Muscle of back (tissue), 13 donors: ENCODE measurements around the gene THYN1. TPM values are rescaled to one million over a fixed set of nuclear protein-coding genes. Genes with fewer than 3 reads are reported as not detected.
"Not testable (repeated sequence)": the region's sequence is repeated elsewhere in the genome, so short reads cannot be mapped to it uniquely, and the experiment has no call there.

ENCODE experiments used
- DNase-seq, 3 donors: peaks; one replicate each; pipeline versions ENCODE4 v3.0.0 to v3.0.0-alpha.2; 2013
- long read RNA-seq, 9 donors: transcript quantifications; one replicate each; lab custom pipeline, GENCODE V29; 2026
- polyA plus RNA-seq, 10 donors: library from polyadenylated mRNA; unstranded; fragments of 120-200 nt; gene quantifications; one replicate each; pipeline ENCODE4 v1.2.1, GENCODE V29; 2013; ENCODE audit not compliant: insufficient read length in 10 of 10

The THYN1 gene
- 10 to 100 TPM; 30.3 to 37.3 (median 33.1) TPM for polyA plus RNA-seq
- long read RNA-seq, donor 1, transcript THYN1-201 (7 exons, 1,299 nt), result major isoform, 5 of 19 reads
- long read RNA-seq, donor 1, partial matches to known transcripts, result 5 of 19 reads
- long read RNA-seq, donor 1, other reads (novel, unspliced or antisense), result 0 of 19 reads
- long read RNA-seq, donor 2, transcript THYN1-204 (8 exons, 893 nt), result major isoform, 8 of 15 reads
- long read RNA-seq, donor 2, partial matches to known transcripts, result 0 of 15 reads
- long read RNA-seq, donor 2, other reads (novel, unspliced or antisense), result 0 of 15 reads
- long read RNA-seq, donor 3, result 0 reads
- long read RNA-seq, donor 4, transcript THYN1-203 (8 exons, 943 nt), result major isoform, 5 of 11 reads
- long read RNA-seq, donor 4, partial matches to known transcripts, result 0 of 11 reads
- long read RNA-seq, donor 4, other reads (novel, unspliced or antisense), result 0 of 11 reads
- long read RNA-seq, donor 5, transcript THYN1-203 (8 exons, 943 nt), result major isoform, 16 of 27 reads
- long read RNA-seq, donor 5, transcript THYN1-204 (8 exons, 893 nt), result minor isoform, 6 of 27 reads
- long read RNA-seq, donor 5, partial matches to known transcripts, result 0 of 27 reads
- long read RNA-seq, donor 5, other reads (novel, unspliced or antisense), result 0 of 27 reads
- long read RNA-seq, donor 6, transcript THYN1-201 (7 exons, 1,299 nt), result minor isoform, 6 of 22 reads
- long read RNA-seq, donor 6, transcript THYN1-203 (8 exons, 943 nt), result major isoform, 13 of 22 reads
- long read RNA-seq, donor 6, partial matches to known transcripts, result 0 of 22 reads
- long read RNA-seq, donor 6, other reads (novel, unspliced or antisense), result 0 of 22 reads
- long read RNA-seq, donor 7, transcript THYN1-201 (7 exons, 1,299 nt), result major isoform, 5 of 14 reads
- long read RNA-seq, donor 7, partial matches to known transcripts, result 0 of 14 reads
- long read RNA-seq, donor 7, other reads (novel, unspliced or antisense), result 0 of 14 reads
- long read RNA-seq, donor 8, transcript THYN1-204 (8 exons, 893 nt), result major isoform, 8 of 19 reads
- long read RNA-seq, donor 8, transcript THYN1-203 (8 exons, 943 nt), result minor isoform, 7 of 19 reads
- long read RNA-seq, donor 8, partial matches to known transcripts, result 0 of 19 reads
- long read RNA-seq, donor 8, other reads (novel, unspliced or antisense), result 0 of 19 reads
- long read RNA-seq, donor 9, partial matches to known transcripts, result 0 of 1 reads
- long read RNA-seq, donor 9, other reads (novel, unspliced or antisense), result 0 of 1 reads

DNA sequence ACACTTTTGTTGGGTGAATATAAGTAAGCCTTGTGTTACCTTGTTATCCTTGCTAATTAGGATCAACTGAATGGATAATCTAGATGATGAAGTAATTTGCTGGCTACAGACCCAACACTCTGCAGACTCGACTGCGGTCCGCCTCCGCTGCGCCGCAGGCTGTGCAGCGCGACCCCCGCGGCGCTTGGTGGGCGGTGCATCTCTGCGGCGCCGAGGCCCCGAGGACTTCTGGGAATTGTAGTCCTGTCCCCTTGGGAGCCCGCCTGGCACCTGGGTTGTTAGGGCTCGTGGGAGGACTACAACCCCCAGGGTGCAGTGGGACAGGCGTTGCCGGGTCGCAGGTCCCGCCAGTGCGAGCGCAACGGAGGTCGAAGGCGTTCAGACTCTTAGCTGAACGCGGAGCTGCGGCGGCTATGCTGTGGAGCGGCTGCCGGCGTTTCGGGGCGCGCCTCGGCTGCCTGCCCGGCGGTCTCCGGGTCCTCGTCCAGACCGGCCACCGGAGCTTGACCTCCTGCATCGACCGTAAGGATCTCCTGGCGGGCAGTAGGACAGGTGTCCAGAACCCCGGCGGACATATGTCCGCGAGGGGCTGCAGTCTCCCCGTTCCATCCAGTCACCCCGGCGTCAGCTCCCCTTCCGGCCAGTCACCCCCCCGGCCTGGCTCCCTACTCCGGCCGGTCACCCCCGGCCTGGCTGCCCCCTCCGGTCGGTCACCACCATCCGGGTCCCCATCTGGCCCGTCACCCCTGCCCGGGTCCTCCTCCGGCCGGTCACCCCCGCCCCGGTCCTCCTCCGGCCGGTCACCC, at the start of gene THYN1, which contains the start of gene ACAD8:
TSS of gene THYN1 (minus strand) at position 165 of the 806 bp plus-strand sequence. CDS start 470 bp downstream, outside the sequence.
TSS of gene ACAD8 (plus strand) at position 381 of the 806 bp plus-strand sequence. CDS start at position 414, 33 bp downstream.
- DNase-seq, result peak; percentile 96 to 98 (median 97)

DNA sequence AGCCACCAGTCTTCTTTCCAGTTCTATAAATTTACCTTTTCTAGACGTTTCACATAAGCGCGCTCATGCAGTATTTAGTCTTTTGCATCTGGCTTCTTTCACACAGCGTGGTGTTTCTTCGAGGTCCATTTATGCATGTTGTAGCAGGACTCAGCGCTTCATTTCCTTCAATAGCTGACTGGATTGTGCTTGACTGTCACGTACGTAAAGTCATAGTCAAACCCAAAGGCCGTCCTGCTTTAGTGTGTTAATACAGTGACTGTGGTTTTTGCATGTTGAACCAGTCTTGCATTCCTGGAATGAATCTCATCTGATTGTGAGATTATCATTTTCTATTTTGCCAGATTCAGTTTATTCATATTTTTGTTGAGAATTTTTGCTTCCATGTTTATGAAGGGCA, 41.5 kb upstream of the THYN1 start:
- no peak for DNase-seq

DNA sequence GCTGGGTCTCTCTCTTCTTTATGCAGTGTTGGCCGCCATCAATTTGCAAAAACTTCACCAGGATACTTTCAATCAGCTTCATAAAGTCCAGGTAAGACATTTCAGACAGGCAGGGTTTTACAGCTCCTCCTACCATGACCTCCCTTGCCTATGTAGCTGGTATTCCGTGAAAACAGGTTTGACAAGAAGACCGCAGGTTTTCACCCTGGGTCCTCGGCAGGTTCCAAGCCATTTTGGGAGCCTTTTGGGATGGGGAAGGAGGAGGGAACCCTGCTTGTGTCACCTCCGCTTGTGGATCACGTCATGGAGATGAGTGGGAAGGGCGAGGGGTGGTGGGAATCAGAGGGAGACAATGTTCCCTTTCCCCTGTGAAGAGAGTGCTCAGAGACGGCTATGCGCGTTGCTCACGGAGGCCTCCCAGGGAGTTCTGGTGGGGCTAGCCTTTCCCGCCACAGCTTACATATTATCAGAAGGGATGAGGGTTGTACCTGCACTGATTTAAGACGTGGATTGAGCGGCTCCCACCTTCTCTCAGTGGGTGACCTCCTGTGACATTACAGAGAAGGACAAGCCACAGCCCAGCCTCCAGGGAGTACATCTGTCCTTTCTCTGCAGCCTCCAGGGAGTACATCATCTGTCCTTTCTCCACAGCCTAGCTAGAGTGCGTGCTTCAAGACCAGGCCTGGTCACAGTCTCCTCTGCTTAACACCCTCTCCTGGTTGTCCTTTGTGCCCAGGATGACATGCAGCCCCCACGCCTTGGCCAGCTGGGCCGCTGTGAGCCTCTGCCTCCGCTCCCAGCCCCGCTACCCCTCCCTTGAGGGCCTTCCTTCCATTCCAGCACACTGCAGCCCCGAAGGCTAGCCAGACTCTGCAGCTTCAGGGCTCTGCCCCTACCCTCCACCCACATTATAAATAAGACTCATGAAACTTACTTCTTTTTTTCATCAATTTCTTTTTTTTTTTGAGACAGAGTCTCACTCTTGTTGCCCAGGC, 40.3 kb upstream of the THYN1 start:
- no peak for DNase-seq

DNA sequence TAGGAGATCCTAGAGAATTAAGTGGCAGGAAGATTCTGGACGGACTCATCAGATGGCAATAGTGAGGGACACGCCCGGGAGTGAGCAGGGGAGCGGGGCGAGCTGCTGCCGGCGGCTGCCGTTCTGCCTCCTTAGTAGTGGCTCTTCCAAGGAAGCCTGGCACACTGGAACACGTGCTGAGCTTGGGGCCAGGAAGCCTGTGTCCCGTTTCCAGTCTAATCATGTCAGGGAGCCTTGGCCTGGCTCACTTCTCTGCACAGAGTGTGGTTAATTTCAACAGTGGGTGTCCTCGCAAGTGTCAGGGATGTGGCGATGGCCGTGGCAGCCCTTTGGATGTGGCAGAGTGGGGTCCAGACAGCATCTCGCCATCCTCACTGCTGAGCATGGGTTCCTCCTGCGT, 39.5 kb upstream of the THYN1 start:
- DNase-seq, result no peak

DNA sequence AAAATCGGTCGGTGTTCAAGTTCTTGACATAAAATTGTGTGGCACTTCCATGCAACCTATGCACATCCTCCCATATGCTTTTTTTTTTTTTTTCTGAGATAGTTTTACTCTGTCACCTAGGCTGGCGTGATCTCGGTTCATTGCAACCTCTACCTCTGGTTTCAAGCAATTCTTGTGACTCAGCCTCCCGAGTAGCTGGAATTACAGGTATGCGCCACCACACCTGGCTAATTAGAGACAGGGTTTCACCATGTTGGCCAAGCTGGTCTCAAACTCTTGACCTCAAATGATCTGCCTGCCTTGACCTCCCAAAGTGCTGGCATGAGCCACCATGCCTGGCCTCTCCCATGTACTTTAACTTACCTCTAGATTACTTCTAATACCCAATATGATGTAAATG, 38.0 kb upstream of the THYN1 start:
- no peak for DNase-seq

DNA sequence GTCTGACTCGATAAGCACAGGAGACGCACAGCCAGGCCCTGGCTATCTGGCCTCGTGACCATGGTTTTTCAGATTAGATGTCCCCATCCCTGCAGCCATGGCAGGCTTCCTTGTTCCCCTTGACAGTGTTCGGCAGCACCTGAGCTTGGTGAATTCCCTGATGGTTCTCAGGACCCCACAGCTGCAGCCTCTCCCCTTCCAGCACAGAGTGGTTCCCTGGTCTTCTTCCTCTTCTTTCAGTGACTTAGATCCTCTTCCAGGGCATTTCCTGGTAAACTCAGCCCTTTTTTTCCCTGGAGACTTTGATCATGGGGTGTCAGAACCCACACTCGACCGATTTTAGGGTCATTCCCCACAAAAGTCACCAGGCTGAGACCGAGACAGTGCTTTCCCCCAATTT, 37.5 kb upstream of the THYN1 start:
- DNase-seq, result no peak

DNA sequence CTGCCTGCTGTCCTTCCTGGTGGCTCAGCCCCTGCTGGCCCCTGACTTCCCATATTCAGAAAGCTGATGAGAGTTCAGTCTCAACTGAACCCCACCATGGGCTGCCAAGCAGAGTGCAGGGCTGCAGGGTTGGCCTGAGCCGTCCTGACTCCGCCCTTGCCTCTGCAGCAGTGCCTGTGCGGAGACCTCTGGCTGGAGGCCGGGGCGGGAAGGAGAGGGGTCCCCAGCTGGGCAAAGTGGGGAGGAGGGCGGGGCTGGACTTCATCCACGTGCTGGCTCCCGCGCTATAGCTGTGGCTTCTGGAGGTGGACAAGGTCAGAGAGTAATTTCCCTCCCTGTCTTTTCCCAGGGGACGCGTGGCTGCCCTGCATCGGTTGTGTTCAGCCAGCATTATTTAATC, 36.6 kb upstream of the THYN1 start:
- DNase-seq, result peak in 2 of 3 donors; percentile 34 to 59

DNA sequence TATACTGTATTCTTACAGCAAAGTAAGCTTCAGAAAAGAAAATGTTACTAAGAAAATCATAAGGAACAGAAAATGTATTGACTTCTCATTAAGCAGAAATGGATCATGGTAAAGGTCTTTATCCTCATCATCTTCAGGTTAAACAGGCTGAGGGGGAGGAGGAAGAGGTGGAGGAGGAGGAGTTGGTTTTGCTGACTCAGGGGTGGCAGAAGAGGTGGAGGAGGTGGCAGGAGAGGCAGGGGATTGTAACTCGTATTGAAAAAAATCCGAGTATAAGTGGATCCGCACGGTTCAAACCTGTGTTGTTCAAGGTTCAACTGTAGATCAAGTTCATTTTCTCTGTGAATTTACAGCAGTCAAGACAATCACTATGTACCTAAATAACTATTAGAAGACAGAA, 36.0 kb upstream of the THYN1 start:
- no peak for DNase-seq

DNA sequence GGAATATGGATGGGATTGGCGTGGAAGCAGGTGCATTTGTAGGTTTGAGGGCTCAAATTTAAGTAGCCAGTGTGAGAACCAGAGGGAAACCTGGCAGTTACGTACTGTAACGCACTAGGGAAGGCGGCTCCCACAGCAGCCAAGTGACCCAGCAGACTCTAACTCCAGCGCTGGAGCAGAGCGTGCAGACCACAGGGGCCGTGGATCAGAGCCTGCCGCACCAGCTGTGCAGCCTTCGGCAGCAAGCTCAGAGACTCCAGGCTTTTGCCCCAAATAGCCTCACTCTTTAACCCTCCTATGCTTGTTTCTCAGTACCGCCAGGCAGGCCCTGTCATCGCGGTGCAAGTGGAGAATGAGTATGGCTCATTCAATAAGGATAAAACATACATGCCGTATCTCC, 35.3 kb upstream of the THYN1 start:
- no peak for DNase-seq

DNA sequence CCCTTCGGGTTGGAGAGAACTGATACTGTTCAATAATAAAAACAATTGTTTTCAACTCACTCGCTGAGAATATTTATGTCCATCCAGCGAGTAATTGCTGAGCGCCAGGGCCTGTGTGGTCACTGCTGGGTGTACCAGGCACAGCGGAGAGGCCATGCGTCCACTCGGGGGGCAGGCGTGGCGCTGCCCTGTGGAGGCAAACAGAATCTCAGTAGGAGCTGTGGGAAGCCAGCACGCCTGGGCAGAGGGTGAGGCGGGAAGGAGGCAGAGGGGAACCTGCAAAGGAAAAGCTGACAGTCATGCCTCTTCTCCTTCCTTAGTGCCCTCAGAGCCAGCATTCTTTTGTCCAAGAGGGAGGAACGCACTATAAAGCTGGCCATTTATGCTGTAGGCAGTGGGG, 34.4 kb upstream of the THYN1 start:
- no peak for DNase-seq

DNA sequence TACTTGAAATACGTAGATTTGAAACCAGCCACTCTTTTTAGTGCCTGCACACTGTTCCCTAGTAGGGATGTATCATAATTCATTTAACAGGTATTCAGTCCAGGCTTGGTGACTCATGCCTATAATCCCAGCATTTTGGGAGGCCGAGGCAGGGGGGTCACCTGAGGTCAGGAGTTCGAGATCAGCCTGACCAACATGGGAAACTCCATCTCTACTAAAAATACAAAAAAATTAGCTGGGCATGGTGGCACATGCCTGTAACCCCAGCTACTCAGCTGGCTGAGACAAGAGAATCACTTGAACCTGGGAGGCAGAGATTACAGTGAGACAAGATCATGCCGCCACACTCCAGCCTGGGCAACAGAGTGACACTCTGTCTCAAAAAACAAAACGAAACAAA, 31.2 kb upstream of the THYN1 start:
- not testable (repeated sequence) for DNase-seq

DNA sequence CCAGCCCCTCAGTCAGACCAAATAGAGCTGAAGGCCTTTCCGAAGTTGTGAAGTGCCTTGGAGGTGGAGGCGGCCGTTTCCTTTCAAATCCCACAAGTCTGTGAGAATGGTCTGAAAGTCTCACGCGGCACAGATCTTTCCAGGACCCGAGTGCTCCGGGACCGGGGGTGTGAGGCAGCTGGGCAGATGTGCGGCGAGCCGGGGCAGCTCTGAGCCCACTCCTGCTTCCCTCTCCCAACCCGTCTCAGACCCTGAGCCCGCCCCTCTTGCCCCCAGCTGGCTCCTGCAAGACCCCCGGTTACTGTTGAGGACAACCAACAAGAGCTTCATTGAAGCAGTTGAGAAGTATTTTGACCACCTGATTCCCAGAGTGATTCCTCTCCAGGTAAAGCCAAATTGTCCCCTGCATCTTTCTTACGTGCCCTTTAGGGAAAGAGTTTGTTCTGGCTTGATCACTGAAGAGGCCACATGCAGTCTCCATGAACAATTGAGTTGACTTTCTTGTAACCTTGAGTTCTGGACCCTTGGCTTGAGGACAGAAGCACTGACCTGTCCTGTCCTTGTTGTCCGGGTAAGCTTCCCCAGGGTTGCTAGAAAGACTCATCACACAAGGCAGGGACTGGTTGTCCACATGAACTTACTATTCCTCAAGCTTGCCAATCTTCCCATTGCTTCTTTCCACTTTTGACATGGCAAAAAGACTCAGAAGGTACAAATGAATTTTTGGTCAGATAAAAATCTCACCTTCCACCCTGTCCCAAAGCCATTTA, 30.5 kb upstream of the THYN1 start:
- DNase-seq, result no peak

DNA sequence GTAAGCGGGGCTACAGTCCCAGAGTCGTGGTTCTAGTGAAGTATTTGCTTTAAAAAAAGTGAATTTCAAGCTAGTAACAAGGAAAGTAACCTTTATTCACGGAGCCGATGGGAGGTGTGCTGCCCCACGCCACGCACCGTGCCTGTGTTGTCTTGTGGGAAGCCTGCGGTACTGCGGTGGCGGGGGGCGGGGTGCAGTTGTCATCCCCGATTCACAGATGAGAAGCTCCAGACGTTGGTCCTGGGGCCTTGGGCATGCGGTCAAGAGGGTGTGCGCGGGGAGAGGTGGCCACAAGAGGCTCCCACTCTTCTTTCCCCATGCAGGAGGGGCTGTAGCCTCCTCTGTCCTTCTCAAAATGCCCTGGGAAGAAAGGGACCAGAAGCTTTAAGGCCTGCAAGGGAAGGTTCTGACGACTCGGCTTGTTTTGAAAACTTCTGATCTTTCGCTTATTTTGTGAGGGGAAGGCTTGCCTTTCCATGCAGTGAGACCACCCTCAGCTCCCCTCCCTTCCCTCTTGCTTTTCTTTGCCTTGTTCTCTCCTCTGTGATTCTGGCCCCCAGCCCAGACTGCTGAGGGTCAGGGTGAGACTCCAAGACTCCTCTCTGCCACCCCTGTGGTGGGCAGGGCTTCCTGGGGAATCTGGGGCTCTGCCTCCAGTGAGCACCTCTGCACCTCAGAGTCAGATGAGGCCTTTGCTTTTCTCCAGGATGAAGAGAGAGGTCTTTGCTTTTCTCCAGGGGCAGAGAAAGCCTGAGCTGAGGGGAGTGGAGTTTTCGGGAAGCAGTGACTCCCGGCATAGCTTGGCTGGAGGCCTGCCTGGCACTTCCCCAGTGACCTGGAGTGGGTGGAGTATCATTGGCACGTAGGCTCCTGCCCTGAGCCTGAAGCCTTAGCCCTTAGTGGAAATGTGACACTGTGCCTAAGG, 29.2 kb upstream of the THYN1 start:
- DNase-seq, result no peak

DNA sequence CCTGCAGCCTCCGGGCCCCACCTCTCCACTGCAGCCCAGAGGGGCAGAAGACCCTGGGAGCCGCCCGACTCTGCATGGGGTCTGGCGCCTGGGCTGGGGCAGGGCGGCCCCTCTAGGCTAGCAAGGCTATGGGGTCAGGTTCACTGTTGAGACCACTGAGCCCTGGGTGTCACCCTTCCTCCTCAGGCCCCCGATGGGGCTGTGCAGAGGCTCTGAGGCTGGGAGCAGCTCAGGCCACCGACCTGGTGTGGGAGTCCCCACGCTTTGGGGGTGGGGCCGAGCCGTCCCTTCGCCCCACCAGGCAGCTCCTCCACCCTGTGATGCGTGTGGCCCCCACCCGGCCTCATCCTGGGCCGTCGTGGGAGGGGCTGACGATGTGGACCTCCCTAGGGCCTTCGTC, 28.5 kb upstream of the THYN1 start:
- DNase-seq, result not testable (repeated sequence)

DNA sequence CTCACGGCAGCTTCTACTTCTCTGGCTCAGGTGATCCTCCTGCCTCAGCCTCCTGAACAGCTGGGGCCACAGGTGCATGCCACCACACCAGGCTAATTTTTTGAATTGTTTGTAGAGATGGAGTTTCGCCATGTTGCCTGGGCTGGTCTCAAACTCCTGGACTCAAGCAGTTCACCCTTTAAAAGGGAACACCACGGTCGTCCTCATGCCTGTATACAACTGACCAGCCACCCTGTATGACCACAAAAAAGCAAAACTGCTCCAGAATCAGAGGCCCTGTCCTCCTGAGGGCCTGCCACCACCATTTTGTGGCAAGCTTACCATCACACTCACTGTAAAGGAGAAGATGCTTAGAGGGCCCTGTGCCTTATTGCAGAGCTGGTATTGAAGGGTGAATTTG, 25.2 kb upstream of the THYN1 start:
- DNase-seq, result no peak

DNA sequence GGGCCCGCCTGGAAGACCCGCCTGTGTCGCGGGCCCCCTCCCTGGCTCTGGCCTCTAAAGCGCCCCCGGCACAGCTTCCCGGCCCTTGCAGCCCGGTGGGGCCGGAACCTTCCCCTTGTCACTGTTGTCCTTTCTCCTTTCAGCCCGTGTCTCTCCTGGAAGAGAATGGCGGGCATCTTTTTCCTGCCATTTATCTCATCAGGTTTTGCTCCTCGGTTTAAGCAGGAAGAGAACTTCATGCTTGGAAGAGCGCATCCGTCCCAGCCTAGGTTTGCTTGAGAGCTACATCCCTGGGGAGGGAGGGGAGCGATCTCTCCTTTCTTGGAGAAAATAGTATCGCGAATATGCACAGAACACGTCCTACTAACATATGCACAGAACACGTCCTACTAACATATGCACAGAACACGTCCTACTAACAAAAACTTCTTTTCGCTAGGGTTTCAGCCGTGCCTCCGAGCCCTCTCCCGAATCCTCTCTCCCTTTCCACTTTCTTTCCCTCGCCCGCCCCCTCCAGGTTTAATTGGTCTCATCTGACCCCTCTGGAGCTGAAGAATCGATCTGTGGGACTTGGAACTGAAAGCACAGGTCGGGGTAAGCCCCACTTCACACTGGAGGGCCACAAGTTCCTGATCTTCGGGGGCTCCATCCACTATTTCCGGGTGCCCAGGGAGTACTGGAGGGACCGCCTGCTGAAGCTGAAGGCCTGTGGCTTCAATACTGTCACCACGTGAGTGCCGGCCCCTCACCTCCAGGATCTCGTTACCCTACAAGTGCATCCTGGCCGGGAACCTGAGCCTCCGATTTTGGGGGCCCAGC, 24.2 kb upstream of the THYN1 start:
- peak in 1 of 3 donors; percentile 31 for DNase-seq
